ENCODE measurements around the gene RNF213.
"Not testable (repeated sequence)": the region's sequence is repeated elsewhere in the genome, so short reads cannot be mapped to it uniquely, and the experiment has no call there.

Gene RNF213

DNA sequence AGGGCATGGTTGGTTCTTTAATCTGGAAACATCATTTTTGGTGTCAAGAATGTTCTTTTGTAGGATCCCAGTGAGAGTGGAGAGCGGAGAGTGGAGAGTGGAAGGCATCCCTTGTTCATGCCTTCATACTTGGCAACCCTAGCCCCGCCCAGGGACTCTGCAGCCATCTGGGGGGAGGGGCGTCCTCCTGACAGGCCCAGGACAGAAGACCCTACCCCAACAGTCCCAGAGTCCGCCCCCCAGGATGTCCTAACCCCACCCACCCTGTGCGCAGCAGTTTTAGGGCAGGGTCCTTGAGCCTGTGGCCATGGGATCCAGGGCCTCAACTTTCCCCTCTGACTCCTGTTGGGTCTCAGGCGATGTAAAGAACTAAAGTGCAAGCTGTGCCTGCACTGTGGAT, 36.0 kb upstream of the RNF213 start:
- no peak for DNase-seq (ENCODE audit: low spot score)

- no peak for DNase-seq (ENCODE audit: low spot score)
Observed at GRCh38 chr17:80225230-80225629, 35.4 kb upstream of the RNF213 start.

DNA sequence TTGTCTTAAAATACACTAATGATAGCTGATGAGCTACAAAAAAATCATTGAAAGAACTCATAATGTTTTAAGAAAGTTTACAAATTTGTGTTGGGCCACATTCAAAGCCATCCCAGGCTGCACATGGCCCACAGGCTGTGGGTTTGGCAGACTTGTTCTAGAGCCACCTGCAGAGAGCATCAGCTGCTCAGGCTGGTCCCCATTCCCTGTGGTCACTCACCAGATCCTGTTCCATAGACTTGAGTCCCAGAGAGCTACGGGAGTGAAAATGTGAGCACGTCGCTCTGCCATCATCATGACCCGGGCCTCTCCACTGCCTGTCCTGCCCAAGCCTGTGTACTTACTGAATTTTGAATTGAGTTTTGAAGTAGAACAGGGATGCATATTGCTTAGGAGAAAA, 33.5 kb upstream of the RNF213 start:
- DNase-seq (ENCODE audit: low spot score): no peak

DNA sequence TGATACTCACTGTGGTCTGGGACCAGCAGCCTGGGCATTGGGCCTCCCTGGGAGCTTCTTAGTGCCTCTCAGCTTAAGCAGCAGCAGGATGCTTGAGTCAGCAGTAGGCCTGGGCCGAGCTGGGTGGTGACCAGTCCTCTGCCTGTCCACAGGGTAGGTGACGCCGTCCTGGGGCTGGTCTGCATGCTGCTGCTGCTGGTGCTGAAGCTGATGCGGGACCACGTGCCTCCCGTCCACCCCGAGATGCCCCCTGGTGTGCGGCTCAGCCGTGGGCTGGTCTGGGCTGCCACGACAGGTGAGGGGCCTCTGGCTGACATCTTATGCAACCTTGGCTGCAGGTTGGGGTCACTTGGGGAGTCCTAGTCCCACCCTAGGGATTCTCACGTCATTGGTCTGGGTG, 33.0 kb upstream of the RNF213 start:
- DNase-seq (ENCODE audit: low spot score): no peak

DNA sequence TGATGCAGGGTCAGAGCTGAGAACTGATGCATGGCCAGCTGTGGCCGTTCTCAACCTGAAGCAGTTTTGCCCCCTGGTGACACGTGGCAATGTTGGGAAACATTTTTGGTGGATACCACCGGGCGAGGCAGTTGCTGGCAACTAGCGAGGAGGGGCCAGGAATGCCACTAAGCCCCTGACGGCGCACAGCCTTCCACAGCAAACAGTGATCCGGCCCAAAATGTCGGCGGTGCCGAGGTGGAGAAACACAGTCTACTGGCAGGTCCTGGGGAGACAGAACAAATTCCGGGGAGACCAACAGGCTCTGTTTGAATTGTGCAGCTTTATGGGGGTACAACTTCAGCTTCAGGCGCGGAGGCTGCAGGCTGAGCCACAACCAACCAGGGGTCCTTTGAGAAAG, 32.2 kb upstream of the RNF213 start:
- DNase-seq (ENCODE audit: low spot score): no peak

- DNase-seq (ENCODE audit: low spot score): no peak
Observed at GRCh38 chr17:80229011-80229410, 31.6 kb upstream of the RNF213 start.

GRCh38 chr17:80232438-80232837, 28.2 kb upstream of the RNF213 start:
- DNase-seq (ENCODE audit: low spot score): no peak

GRCh38 chr17:80233202-80233601, 27.4 kb upstream of the RNF213 start:
- DNase-seq (ENCODE audit: low spot score): no peak

DNA sequence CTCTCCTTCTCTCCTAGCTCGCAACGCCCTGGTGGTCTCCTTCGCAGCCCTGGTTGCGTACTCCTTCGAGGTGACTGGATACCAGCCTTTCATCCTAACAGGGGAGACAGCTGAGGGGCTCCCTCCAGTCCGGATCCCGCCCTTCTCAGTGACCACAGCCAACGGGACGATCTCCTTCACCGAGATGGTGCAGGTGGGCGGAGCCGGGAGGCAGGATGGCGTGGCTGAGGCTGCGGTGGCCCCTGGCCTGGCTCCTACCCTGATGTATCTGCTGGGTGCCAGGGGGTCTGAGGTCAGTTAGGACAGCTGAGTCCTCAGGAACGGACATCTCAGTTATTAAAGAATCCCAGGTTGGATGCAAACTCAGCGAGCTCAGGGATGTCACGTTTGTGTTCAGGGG, 23.7 kb upstream of the RNF213 start:
- DNase-seq (ENCODE audit: low spot score): no peak

DNA sequence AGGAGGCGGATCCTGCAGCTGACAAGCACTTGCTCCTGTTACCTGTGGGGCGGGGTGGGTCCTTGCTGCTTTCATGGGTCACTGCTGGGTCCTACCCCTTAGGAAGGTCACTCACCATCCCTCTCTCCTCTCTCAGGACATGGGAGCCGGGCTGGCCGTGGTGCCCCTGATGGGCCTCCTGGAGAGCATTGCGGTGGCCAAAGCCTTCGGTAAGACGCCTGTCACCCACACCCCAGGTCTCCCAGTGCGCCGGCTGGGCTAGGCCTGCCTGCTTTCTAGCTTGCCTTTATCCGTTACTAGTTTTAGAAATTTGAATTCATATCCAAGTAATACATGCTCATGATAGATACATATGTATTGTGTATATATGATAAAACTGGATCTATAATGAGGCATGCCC, 23.3 kb upstream of the RNF213 start:
- no peak for DNase-seq (ENCODE audit: low spot score)

- no peak for DNase-seq (ENCODE audit: low spot score)
Observed at GRCh38 chr17:80242505-80242904, 18.1 kb upstream of the RNF213 start.

DNA sequence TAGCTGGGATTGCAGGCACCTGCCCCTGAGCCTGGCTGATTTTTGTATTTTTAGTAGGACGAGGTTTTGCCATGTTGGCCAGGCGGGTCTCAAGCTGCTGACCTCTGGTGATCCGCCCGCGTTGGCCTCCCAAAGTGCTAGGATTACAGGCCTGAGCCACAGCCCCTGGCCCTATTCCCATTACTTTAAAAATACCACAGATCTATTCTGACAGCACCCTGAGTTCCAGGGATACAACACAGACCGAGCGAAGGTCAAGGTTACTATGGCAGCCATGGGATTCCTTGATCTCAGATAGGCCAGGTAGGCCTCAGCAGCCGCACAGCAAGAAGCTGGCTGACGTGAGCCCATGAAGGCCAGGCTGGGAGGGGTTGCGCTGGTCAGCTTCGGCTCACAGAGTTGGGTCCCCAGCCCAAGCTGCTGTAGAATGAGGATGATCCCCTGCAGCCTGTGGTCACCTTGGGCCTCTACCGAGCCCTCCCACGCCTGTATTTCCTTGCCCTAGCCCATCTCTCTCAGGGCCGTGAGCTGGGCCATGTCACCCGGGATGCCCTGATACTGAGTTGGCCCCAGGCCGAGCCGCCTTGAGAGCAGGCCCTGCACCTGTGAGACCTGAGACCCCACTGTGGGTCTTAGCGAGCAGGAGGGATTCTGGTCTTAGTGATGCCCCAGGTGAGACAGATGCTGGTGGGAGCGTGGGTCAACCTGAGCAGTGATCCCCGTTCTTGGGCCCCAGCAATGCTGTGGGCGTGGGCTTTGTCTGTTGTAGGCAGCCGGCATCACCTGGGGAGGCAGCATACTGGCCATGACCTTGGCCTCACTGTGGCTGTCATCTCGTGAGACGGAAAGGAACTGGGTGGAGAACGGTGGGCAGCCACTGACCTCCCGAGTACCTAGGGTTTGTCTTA, 16.9 kb upstream of the RNF213 start:
- DNase-seq (ENCODE audit: low spot score): no peak

DNA sequence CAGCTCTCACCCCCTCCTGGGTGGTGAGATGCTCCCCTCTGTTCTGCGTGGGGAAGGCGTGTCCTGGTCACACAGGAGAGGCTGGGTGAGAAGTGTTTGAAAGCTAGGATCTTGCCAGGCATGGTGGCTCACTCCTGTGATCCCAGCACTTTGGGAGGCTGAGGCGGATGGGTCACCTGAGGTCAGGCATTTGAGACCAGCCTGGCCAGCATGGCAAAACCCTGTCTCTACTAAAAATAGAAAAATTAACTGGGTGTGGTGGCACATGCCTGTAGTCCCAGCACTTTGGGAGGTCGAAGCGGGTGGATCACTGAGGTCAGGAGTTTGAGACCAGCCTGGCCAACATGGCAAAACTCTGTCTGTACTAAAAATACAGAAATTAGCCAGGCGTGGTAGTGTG, 16.2 kb upstream of the RNF213 start:
- not testable (repeated sequence) for DNase-seq (ENCODE audit: low spot score)

- DNase-seq (ENCODE audit: low spot score): no peak
Observed at GRCh38 chr17:80244871-80245509, 15.7 kb upstream of the RNF213 start.

GRCh38 chr17:80245566-80246265, 14.9 kb upstream of the RNF213 start:
- DNase-seq (ENCODE audit: low spot score): no peak

DNA sequence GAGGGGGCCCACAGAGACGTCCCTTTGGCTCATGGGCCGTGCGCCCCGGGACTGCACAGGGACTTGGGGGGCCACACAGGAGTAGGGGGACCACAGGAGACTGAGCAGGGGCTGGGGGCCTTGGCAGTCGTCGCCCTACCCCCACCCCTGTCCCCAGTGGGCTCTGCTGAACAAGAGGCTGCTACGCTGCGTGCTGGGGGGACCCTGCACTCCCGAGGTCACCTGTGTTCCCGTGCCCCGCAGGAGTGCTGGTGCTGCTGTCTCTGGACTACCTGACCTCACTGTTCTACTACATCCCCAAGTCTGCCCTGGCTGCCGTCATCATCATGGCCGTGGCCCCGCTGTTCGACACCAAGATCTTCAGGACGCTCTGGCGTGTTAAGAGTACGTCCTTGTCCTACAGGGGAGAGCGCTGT, 14.4 kb upstream of the RNF213 start:
- no peak for DNase-seq (ENCODE audit: low spot score)

DNA sequence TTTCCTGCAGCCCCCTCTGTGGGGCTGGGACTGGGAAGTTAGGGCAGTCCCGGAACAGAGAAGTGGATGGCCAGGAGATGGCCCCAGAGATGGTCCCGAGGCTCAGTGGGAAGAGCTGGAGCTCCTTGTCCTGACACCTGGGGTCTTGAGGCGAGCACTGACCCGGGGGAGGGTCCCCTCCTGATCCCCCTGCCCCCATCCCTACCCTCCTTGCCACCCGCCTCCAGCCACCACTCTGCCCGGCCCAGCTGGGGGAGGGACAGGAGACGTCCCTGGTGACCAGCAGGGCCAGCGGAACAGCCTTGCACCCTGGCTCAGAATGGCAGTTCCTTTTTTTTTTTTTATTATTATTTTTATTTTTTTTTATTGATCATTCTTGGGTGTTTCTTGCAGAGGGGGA, 13.9 kb upstream of the RNF213 start:
- DNase-seq (ENCODE audit: low spot score): no peak

DNA sequence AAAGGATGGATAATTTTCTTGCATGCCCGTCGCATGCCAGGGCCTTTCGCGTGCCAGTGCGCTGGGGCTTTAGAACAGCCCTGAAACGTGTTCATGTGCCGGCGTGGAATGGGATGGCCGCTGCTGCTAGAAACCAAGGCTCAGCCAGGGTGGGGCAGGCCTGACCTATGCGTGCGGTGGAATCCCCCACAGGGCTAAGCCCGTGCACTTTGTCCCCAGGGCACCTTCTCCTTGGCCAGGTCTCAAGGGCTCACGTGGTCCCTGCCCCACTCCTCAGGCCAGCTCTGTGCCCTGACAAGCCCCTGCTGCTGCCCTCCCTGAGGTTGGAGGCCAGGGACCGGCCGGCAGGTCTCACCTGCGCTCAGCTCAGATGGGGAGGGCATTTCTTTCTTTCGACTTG, 13.1 kb upstream of the RNF213 start:
- DNase-seq (ENCODE audit: low spot score): no peak

- DNase-seq (ENCODE audit: low spot score): no peak
Observed at GRCh38 chr17:80248001-80248893, 12.4 kb upstream of the RNF213 start.

DNA sequence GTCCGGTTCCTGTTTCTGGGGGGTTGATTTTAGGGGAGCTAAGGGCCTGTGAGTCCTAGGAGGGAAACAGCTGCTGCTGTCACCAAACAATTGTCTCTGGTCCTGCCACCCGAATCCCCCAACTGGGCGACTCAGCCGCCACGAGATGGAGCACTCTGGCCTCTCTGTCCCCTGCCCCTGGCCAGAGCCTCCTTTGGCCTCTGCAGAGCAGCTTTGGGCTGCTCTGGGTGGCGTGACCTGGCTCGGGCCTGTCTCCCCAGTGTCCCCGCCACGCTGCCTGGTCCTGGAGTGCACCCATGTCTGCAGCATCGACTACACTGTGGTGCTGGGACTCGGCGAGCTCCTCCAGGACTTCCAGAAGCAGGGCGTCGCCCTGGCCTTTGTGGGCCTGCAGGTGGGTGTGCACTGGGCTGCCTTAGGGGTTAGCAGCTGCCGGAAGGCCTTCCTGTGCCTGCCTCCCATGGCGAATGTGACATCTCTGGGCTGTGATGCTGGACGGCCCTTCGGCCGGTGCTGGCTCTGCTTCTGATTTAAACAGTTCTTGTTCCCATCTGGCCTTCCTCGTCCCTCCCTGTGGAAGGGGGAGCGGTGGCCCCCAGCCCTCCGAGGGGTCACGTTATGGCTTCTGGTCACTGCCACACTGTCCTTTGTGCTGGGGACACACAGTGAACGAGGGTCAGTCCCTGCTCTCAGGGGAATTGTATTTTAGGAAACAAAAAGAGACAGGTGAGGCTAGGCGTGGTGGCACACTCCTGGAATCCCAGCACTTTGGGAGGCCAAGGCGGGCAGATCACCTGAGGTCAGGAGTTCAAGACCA, 11.6 kb upstream of the RNF213 start:
- no peak for DNase-seq (ENCODE audit: low spot score)

DNA sequence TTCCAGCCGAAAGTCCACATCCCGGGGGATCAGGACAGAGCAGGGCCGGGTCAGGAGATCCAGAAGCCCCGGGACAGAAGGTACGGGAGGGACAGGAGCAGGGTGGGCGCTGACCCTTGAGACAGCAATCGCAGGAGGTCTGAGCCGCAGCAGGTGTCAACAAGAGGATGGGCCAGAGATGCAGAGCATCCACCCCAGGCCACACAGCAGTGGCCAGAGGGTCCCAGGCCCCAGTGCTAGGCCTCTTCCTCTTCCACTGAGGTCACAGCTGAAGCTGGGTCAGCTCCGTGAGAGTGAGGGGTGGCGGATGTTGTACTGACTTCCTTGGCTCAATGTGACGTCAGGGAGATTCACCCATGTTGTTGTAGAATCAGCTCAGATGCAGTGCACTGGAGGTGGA, 8.7 kb upstream of the RNF213 start:
- no peak for DNase-seq (ENCODE audit: low spot score)
